Right forelimb (tissue), 1 donor: ENCODE results near the gene UGT1A6.
"Not testable (repeated sequence)": the region's sequence is repeated elsewhere in the genome, so short reads cannot be mapped to it uniquely, and the experiment has no call there.

ENCODE experiments used
- DNase-seq: peaks from one replicate; pipeline ENCODE4 v3.0.0-alpha.2; 2018

UGT1A6 gene

GRCh38 chr2:233688341-233688740, 4.3 kb upstream of the UGT1A6 start:
- DNase-seq: no peak

GRCh38 chr2:233689031-233689430, 3.7 kb upstream of the UGT1A6 start:
- no peak for DNase-seq

- DNase-seq: no peak
These were observed 3.2 kb upstream of the UGT1A6 start for GRCh38 chr2:233689501-233689900.

GRCh38 chr2:233690444-233690843, 2.2 kb upstream of the UGT1A6 start:
- DNase-seq: no peak

GRCh38 chr2:233691443-233692433, 952 bp upstream of the UGT1A6 start:
- no peak for DNase-seq

GRCh38 chr2:233693963-233694362, 1.3 kb downstream of the UGT1A6 start:
- DNase-seq: no peak

GRCh38 chr2:233698740-233699139, 6.0 kb downstream of the UGT1A6 start:
- no peak for DNase-seq

GRCh38 chr2:233699424-233700027, 6.8 kb downstream of the UGT1A6 start:
- no peak for DNase-seq

- DNase-seq: no peak
These were observed 7.4 kb downstream of the UGT1A6 start for GRCh38 chr2:233700028-233700635.

- not testable (repeated sequence) for DNase-seq
These were observed 8.2 kb downstream of the UGT1A6 start for GRCh38 chr2:233700842-233701241.

GRCh38 chr2:233702238-233702637, 9.5 kb downstream of the UGT1A6 start:
- no peak for DNase-seq

GRCh38 chr2:233705911-233706506, 13.3 kb downstream of the UGT1A6 start:
- DNase-seq: no peak

- no peak for DNase-seq
These were observed 14.0 kb downstream of the UGT1A6 start for GRCh38 chr2:233706720-233707119.

GRCh38 chr2:233707940-233708644, 15.4 kb downstream of the UGT1A6 start:
- DNase-seq: no peak

GRCh38 chr2:233708942-233709341, 16.3 kb downstream of the UGT1A6 start:
- no peak for DNase-seq

GRCh38 chr2:233711312-233712008, 18.8 kb downstream of the UGT1A6 start:
- DNase-seq: peak; percentile 74

GRCh38 chr2:233712611-233713261, 20.0 kb downstream of the UGT1A6 start, which contains the start of gene UGT1A5:
TSS of gene UGT1A5 (plus strand) at chr2:233712907. CDS start at chr2:233712992, 85 bp downstream.
- no peak for DNase-seq

GRCh38 chr2:233713262-233713615, 20.5 kb downstream of the UGT1A6 start:
- DNase-seq: no peak

GRCh38 chr2:233714121-233714520, 21.4 kb downstream of the UGT1A6 start:
- DNase-seq: no peak

- no peak for DNase-seq
These were observed 25.9 kb downstream of the UGT1A6 start, which contains the start of gene UGT1A4 for GRCh38 chr2:233718552-233718951. TSS of gene UGT1A4 (plus strand) at chr2:233718736. CDS start at chr2:233718821, 85 bp downstream.

- DNase-seq: no peak
These were observed 36.1 kb downstream of the UGT1A6 start, which contains the start of gene UGT1A3 for GRCh38 chr2:233728723-233729301. TSS of gene UGT1A3 (plus strand) at chr2:233729042. CDS start at chr2:233729127, 85 bp downstream.
